Vagina (tissue), 2 donors: Measurements from ENCODE around the gene INF2. TPM values are rescaled to one million over a fixed set of nuclear protein-coding genes. Genes with fewer than 3 reads are reported as not detected.

ENCODE experiments used
- DNase-seq, 2 donors: peaks; one replicate each; pipeline ENCODE4 v3.0.0-alpha.2; 2017; ENCODE audit errors: extremely low spot score in 2 of 2
- H3K27ac ChIP-seq: fragments of 200-600 bp; sonication (generic); one replicate; pipeline ENCODE4 v1.5.1; 2019
- H3K27me3 ChIP-seq: fragments of 200-600 bp; sonication (generic); one replicate; pipeline ENCODE4 v1.5.1; 2019
- H3K36me3 ChIP-seq, 2 donors: fragments of 200-600 bp; sonication (generic); one replicate each; pipeline ENCODE4 v1.5.1; 2017 to 2019
- H3K4me1 ChIP-seq: fragments of 200-600 bp; sonication (generic); one replicate; pipeline ENCODE4 v1.5.1; 2019
- H3K4me3 ChIP-seq, 2 donors: fragments of 200-600 bp; sonication (generic); 1 replicate in 1 of 2; 2 replicates in 1 of 2; pipeline ENCODE4 v1.5.1; 2016 to 2019
- H3K9me3 ChIP-seq: fragments of 200-600 bp; sonication (generic); one replicate; pipeline ENCODE4 v1.5.1; 2019
- CTCF ChIP-seq, 3 experiments: fragments of 450-650 bp in 2 of 3; fragments of 200-600 bp in 1 of 3; sonication (generic) in 1 of 3; IDR thresholded peaks; one replicate each; pipeline ENCODE4 v1.5.1; 2017 to 2019; ENCODE audit warnings: antibody characterized with exemption in 3 of 3, mild to moderate bottlenecking in 2 of 3, moderate library complexity in 2 of 3
- POLR2A ChIP-seq, 2 donors: fragments of 450-650 bp; IDR thresholded peaks; one replicate each; pipeline ENCODE4 v1.6.1; 2017; ENCODE audit warnings: antibody characterized with exemption in 2 of 2, mild to moderate bottlenecking in 2 of 2, moderate library complexity in 2 of 2
- POLR2AphosphoS5 ChIP-seq, 2 donors: sonication (generic); formaldehyde crosslinking; IDR thresholded peaks; one replicate each; pipeline ENCODE4 v1.9.0; 2017; ENCODE audit warnings: antibody characterized with exemption in 2 of 2, mild to moderate bottlenecking in 2 of 2, low read depth in 1 of 2; ENCODE audit not compliant: insufficient read depth in 1 of 2
- intact Hi-C: fragments of 100-400 bp; cut with DNase I; formaldehyde crosslinking; loops from one replicate; pipeline ENCODE4 v1.15.1; 2023
- total RNA-seq: library from RNA; depleted of rRNA; stranded (reverse); fragments of >200 nt; gene quantifications from one replicate; pipeline ENCODE4 v1.2.3, GENCODE V29; 2016

Gene INF2
- total RNA-seq, 1 donor from 2014 or later = 49.1 TPM

- H3K4me1 ChIP-seq = peaks cover 61% of the 10 kb centered on the region
- DNase-seq = no peak
- TF ChIP-seq POLR2AphosphoS5 (IDR thresholded peaks at IDR 0.05; ENCODE audit: insufficient read depth in 1 of 2, low read depth in 1 of 2) = peak; percentile 52 to 60
- no peak for TF ChIP-seq CTCF (IDR thresholded peaks at IDR 0.05)
- no peaks in the 10 kb centered on the region for H3K27me3 ChIP-seq
- intact Hi-C loops = no loop called here
- no peaks in the 10 kb centered on the region for H3K36me3 ChIP-seq
- H3K9me3 ChIP-seq = no peaks in the 10 kb centered on the region
- peak overlapping the region; percentile 15 to 20 for H3K4me3 ChIP-seq
- peak overlapping the region; percentile 86 for H3K27ac ChIP-seq
These were observed 8.4 kb upstream of the INF2 start for GRCh38 chr14:104680806-104681688.

- no peak for DNase-seq
- H3K4me3 ChIP-seq = peak overlapping the region; percentile 15 to 20
- H3K4me1 ChIP-seq = peaks cover 60% of the 10 kb centered on the region
- peak overlapping the region; percentile 86 for H3K27ac ChIP-seq
- H3K27me3 ChIP-seq = no peaks in the 10 kb centered on the region
- no peaks in the 10 kb centered on the region for H3K9me3 ChIP-seq
- TF ChIP-seq POLR2A (IDR thresholded peaks at IDR 0.05) = no peak
- TF ChIP-seq POLR2AphosphoS5 (IDR thresholded peaks at IDR 0.05; ENCODE audit: insufficient read depth in 1 of 2, low read depth in 1 of 2) = peak; percentile 33 to 34
- no peak for TF ChIP-seq CTCF (IDR thresholded peaks at IDR 0.05)
- H3K36me3 ChIP-seq = no peaks in the 10 kb centered on the region
- intact Hi-C loops = no loop called here
These were observed 7.7 kb upstream of the INF2 start for GRCh38 chr14:104681689-104682074.

- no peaks in the 10 kb centered on the region for H3K36me3 ChIP-seq
- intact Hi-C loops = no loop called here
These were observed 7.3 kb upstream of the INF2 start for GRCh38 chr14:104682107-104682593.

GRCh38 chr14:104683653-104684448, 5.6 kb upstream of the INF2 start:
- Histone ChIP-seq H3K4me3 (no peak overlapping the region), H3K27ac (no peak overlapping the region), H3K4me1 (peaks cover 61% of the 10 kb centered on the region), H3K36me3 (no peaks in the 10 kb centered on the region), H3K27me3 (no peaks in the 10 kb centered on the region), H3K9me3 (no peaks in the 10 kb centered on the region)
- TF ChIP-seq CTCF (IDR thresholded peaks at IDR 0.05) = no peak
- no peak for DNase-seq
- intact Hi-C loops = no loop called here

More at GRCh38 chr14:104682107-104682593, 7.3 kb upstream of the INF2 start:
- DNase-seq = no peak
- Histone ChIP-seq H3K4me3 (peak overlapping the region in 1 of 2 donors; percentile 15), H3K9me3 (no peaks in the 10 kb centered on the region), H3K27ac (peak overlapping the region; percentile 86), H3K4me1 (peaks cover 59% of the 10 kb centered on the region), H3K27me3 (no peaks in the 10 kb centered on the region)
- TF ChIP-seq POLR2AphosphoS5 (IDR thresholded peaks at IDR 0.05; ENCODE audit: insufficient read depth in 1 of 2, low read depth in 1 of 2) = peak in 1 of 2 donors; percentile 4
- no peak for TF ChIP-seq CTCF (IDR thresholded peaks at IDR 0.05)
